Activated CD4-positive, alpha-beta memory T cell treated with anti-CD3 and anti-CD28 coated beads, Interleukin-2, amount 10 ng/mL, durations not matched to agents 7 days and 5 days (primary cell): Measurements from ENCODE around the gene C22orf31. TPM values are rescaled to one million over a fixed set of nuclear protein-coding genes. Genes with fewer than 3 reads are reported as not detected.

ENCODE experiments used
- CTCF ChIA-PET: fragments of 350-600 bp; sonication (Branson Sonifier 250); formaldehyde crosslinking; loops from one replicate; lab custom pipeline; 2021; ENCODE audit warnings: antibody characterized with exemption, inconsistent platforms; lab: Charles Lee
- POLR2A ChIA-PET: fragments of 350-600 bp; sonication (Branson Sonifier 250); formaldehyde crosslinking; loops from one replicate; lab custom pipeline; 2021; ENCODE audit warnings: antibody characterized with exemption; lab: Charles Lee
- DNase-seq: peaks from one replicate; pipeline ENCODE4 v3.0.0-alpha.2; 2020
- H3K27ac Mint-ChIP-seq: one replicate; pipeline ENCODE4 v1.8.0; 2021; ENCODE audit warnings: mild to moderate bottlenecking, mixed read lengths
- H3K27me3 Mint-ChIP-seq: one replicate; pipeline ENCODE4 v1.8.0; 2021; ENCODE audit warnings: mixed read lengths
- H3K36me3 Mint-ChIP-seq: one replicate; pipeline ENCODE4 v1.8.0; 2021; ENCODE audit warnings: low read depth, mixed read lengths
- H3K4me1 Mint-ChIP-seq: one replicate; pipeline ENCODE4 v1.8.0; 2021; ENCODE audit warnings: mixed read lengths
- H3K4me3 Mint-ChIP-seq: one replicate; pipeline ENCODE4 v1.8.0; 2021; ENCODE audit warnings: mild to moderate bottlenecking, mixed read lengths
- H3K9me3 Mint-ChIP-seq: one replicate; pipeline ENCODE4 v1.8.0; 2021; ENCODE audit warnings: mixed read lengths
- total RNA-seq, 2 experiments: library from RNA; stranded (reverse); gene quantifications; one replicate each; pipeline ENCODE4 v1.2.3, GENCODE V29; 2021

The C22orf31 gene
- total RNA-seq, 2 experiments from 2014 or later, result not detected

- H3K27ac Mint-ChIP-seq, result no peak overlapping the region
- DNase-seq, result no peak
- H3K4me3 Mint-ChIP-seq, result no peak overlapping the region
- no peaks in the 10 kb centered on the region for H3K9me3 Mint-ChIP-seq
- POLR2A ChIA-PET, result no interaction called here
- peaks cover 35% of the 10 kb centered on the region for H3K27me3 Mint-ChIP-seq
- CTCF ChIA-PET, result no interaction called here
- peaks cover under 1% of the 10 kb centered on the region for H3K4me1 Mint-ChIP-seq
- no peaks in the 10 kb centered on the region for H3K36me3 Mint-ChIP-seq
These were observed 1.3 kb downstream of the C22orf31 start for GRCh38 chr22:29060251-29060869.

GRCh38 chr22:29056472-29056871 lies 5.2 kb downstream of the C22orf31 start:
- H3K4me1 Mint-ChIP-seq, result no peaks in the 10 kb centered on the region
- ChIA-PET POLR2A (no interaction called here), CTCF (interaction anchor here (0.5 to 1.2 kb wide), 2 partner anchors 10 to 66 kb away, joined by 3 to 4 read pairs; no protein-coding TSS in a partner anchor)
- no peaks in the 10 kb centered on the region for H3K9me3 Mint-ChIP-seq
- DNase-seq, result no peak
- no peak overlapping the region for H3K4me3 Mint-ChIP-seq
- H3K27me3 Mint-ChIP-seq, result peaks cover 22% of the 10 kb centered on the region
- no peak overlapping the region for H3K27ac Mint-ChIP-seq
- no peaks in the 10 kb centered on the region for H3K36me3 Mint-ChIP-seq

DNA sequence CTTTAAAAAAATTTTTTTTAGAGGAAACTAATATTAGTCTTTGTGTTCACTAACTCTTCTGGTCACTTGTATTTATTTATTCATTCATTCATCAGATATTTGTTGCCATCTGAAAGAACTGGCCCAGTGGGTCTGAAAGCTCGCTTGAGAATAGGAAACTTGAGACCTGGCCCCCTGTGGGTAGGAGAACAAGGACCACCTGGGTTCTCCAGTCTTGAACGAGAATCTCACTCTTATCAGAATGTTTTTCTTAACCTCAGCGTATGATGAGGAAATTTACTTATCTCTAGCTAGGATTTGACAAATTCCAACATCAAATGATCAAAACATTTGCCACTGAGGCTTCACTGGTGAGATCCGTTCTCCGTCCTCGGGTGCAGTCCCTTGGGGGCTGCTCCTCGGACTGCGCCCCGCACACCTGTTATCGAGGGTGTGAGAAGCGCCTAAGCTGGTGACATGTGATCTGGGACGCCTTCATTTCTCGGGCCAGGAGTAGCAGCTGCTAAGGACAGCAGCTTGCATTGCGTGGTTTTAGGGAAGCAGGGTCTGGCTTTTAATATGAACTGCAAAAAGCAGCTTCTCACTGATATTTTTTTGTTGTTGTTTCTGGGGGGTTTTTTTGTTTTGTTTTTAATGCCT lies 6.3 kb downstream of the C22orf31 start:
- no peaks in the 10 kb centered on the region for H3K36me3 Mint-ChIP-seq
- no peaks in the 10 kb centered on the region for H3K9me3 Mint-ChIP-seq
- POLR2A ChIA-PET, result no interaction called here
- H3K27me3 Mint-ChIP-seq, result peaks cover 11% of the 10 kb centered on the region
- CTCF ChIA-PET, result interaction anchor here (1.2 to 1.5 kb wide), 2 partner anchors 8 to 15 kb away, joined by 3 to 5 read pairs; no protein-coding TSS in a partner anchor
- H3K4me1 Mint-ChIP-seq, result no peaks in the 10 kb centered on the region
- no peak overlapping the region for H3K4me3 Mint-ChIP-seq
- no peak for DNase-seq
- no peak overlapping the region for H3K27ac Mint-ChIP-seq

GRCh38 chr22:29054251-29054767 lies 7.3 kb downstream of the C22orf31 start:
- no peaks in the 10 kb centered on the region for H3K9me3 Mint-ChIP-seq
- no peaks in the 10 kb centered on the region for H3K4me1 Mint-ChIP-seq
- peaks cover 7% of the 10 kb centered on the region for H3K27me3 Mint-ChIP-seq
- no peak overlapping the region for H3K4me3 Mint-ChIP-seq
- H3K36me3 Mint-ChIP-seq, result no peaks in the 10 kb centered on the region
- no peak overlapping the region for H3K27ac Mint-ChIP-seq
- DNase-seq, result no peak
- ChIA-PET CTCF (interaction anchor here (1.5 kb wide), 1 partner anchor 14 kb away, joined by 5 read pairs; no protein-coding TSS in a partner anchor), POLR2A (no interaction called here)

- H3K27me3 Mint-ChIP-seq, result peaks cover 2% of the 10 kb centered on the region
- CTCF ChIA-PET, result interaction anchor here (1.3 kb wide), 1 partner anchor 13 kb away, joined by 5 read pairs; no protein-coding TSS in a partner anchor
- H3K36me3 Mint-ChIP-seq, result no peaks in the 10 kb centered on the region
- DNase-seq, result no peak
- H3K4me1 Mint-ChIP-seq, result no peaks in the 10 kb centered on the region
- H3K4me3 Mint-ChIP-seq, result no peak overlapping the region
- no peaks in the 10 kb centered on the region for H3K9me3 Mint-ChIP-seq
- POLR2A ChIA-PET, result no interaction called here
- no peak overlapping the region for H3K27ac Mint-ChIP-seq
These were observed 8.5 kb downstream of the C22orf31 start for GRCh38 chr22:29053048-29053702.

GRCh38 chr22:29050457-29050856 lies 11.2 kb downstream of the C22orf31 start:
- Mint-ChIP-seq H3K36me3 (no peaks in the 10 kb centered on the region), H3K9me3 (no peaks in the 10 kb centered on the region), H3K27me3 (no peaks in the 10 kb centered on the region), H3K4me1 (no peaks in the 10 kb centered on the region), H3K27ac (no peak overlapping the region), H3K4me3 (no peak overlapping the region)
- POLR2A ChIA-PET, result no interaction called here
- CTCF ChIA-PET, result no interaction called here
- no peak for DNase-seq

- H3K4me1 Mint-ChIP-seq, result no peaks in the 10 kb centered on the region
- ChIA-PET CTCF (no interaction called here), POLR2A (no interaction called here)
- no peak overlapping the region for H3K4me3 Mint-ChIP-seq
- H3K27ac Mint-ChIP-seq, result no peak overlapping the region
- no peak for DNase-seq
- H3K36me3 Mint-ChIP-seq, result no peaks in the 10 kb centered on the region
- no peaks in the 10 kb centered on the region for H3K9me3 Mint-ChIP-seq
- no peaks in the 10 kb centered on the region for H3K27me3 Mint-ChIP-seq
These were observed 11.9 kb downstream of the C22orf31 start for GRCh38 chr22:29049655-29050263.

DNA sequence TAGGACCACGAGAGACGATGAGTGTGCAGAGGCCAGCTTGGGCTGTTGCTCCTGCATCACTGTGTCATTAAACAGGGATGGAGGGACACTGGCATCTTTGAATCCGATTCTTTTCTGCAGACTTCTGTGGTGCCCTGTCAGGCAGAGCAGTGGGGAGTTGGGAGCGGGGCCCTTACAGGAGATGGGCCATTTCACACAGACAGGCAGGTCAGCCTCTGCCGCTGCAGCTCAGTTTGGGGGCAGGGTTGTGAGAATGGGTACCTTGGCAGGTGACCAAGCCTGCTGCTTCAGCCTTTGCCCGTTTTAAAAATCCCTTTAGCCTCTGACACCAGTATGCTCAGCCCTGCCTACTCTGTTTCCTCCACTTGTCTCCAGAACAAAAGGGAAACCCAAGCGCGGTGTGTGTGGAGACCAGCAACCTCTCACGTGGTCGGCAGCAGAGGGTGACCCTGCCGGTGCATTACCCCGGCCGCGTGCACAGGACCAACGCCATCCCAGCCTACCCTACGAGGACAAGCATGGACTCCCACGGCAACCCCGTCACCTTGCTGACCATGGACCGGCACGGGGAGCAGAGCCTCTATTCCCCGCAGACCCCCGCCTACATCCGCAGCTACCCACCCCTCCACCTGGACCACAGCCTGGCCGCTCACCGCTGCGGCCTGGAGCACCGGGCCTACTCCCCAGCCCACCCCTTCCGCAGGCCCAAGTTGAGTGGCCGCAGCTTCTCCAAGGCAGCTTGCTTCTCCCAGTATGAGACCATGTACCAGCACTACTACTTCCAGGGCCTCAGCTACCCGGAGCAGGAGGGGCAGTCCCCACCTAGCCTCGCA lies 12.6 kb downstream of the C22orf31 start:
- no peaks in the 10 kb centered on the region for H3K9me3 Mint-ChIP-seq
- no peaks in the 10 kb centered on the region for H3K4me1 Mint-ChIP-seq
- no peaks in the 10 kb centered on the region for H3K36me3 Mint-ChIP-seq
- ChIA-PET POLR2A (no interaction called here), CTCF (no interaction called here)
- no peak for DNase-seq
- H3K27ac Mint-ChIP-seq, result no peak overlapping the region
- no peak overlapping the region for H3K4me3 Mint-ChIP-seq
- H3K27me3 Mint-ChIP-seq, result no peaks in the 10 kb centered on the region

- Mint-ChIP-seq H3K27ac (no peak overlapping the region), H3K27me3 (peaks cover 4% of the 10 kb centered on the region), H3K4me1 (no peaks in the 10 kb centered on the region), H3K4me3 (no peak overlapping the region), H3K9me3 (no peaks in the 10 kb centered on the region), H3K36me3 (no peaks in the 10 kb centered on the region)
- DNase-seq, result no peak
- ChIA-PET POLR2A (no interaction called here), CTCF (no interaction called here)
These were observed 16.9 kb downstream of the C22orf31 start for GRCh38 chr22:29044657-29045176.

- ChIA-PET CTCF (no interaction called here), POLR2A (no interaction called here)
- no peaks in the 10 kb centered on the region for H3K9me3 Mint-ChIP-seq
- H3K4me3 Mint-ChIP-seq, result no peak overlapping the region
- H3K27ac Mint-ChIP-seq, result no peak overlapping the region
- peaks cover 5% of the 10 kb centered on the region for H3K27me3 Mint-ChIP-seq
- no peak for DNase-seq
- H3K36me3 Mint-ChIP-seq, result no peaks in the 10 kb centered on the region
- no peaks in the 10 kb centered on the region for H3K4me1 Mint-ChIP-seq
These were observed 17.6 kb downstream of the C22orf31 start for GRCh38 chr22:29043906-29044575.

GRCh38 chr22:29041408-29041807 lies 20.2 kb downstream of the C22orf31 start:
- H3K36me3 Mint-ChIP-seq, result no peaks in the 10 kb centered on the region
- DNase-seq, result no peak
- no peaks in the 10 kb centered on the region for H3K4me1 Mint-ChIP-seq
- ChIA-PET POLR2A (no interaction called here), CTCF (interaction anchor here (0.6 to 4.0 kb wide), 24 partner anchors 12 to 1161 kb away, joined by 3 to 42 read pairs (median 4); no protein-coding TSS in a partner anchor)
- no peaks in the 10 kb centered on the region for H3K9me3 Mint-ChIP-seq
- no peak overlapping the region for H3K27ac Mint-ChIP-seq
- peaks cover 5% of the 10 kb centered on the region for H3K27me3 Mint-ChIP-seq
- no peak overlapping the region for H3K4me3 Mint-ChIP-seq
